ENCODE results near the gene RAPGEF6. TPM values are rescaled to one million over a fixed set of nuclear protein-coding genes. Genes with fewer than 3 reads are reported as not detected.
"Not testable (repeated sequence)": the region's sequence is repeated elsewhere in the genome, so short reads cannot be mapped to it uniquely, and the experiment has no call there.

The RAPGEF6 gene
- total RNA-seq, 1 experiment from 2014 or later, result 6.0 TPM

- in situ Hi-C loops (cut with HindIII; ENCODE audit: low sequenced_read_pairs), result no loop called here
- no peak for DNase-seq (ENCODE audit: low spot score)
Measured at GRCh38 chr5:131617140-131617822, 17.7 kb downstream of the RAPGEF6 start.

- no peak for DNase-seq (ENCODE audit: low spot score)
- in situ Hi-C loops (cut with HindIII; ENCODE audit: low sequenced_read_pairs), result no loop called here
Measured at GRCh38 chr5:131615957-131616356, 19.1 kb downstream of the RAPGEF6 start.

GRCh38 chr5:131613423-131613822 is 21.6 kb downstream of the RAPGEF6 start:
- no peak for DNase-seq (ENCODE audit: low spot score)
- in situ Hi-C loops (cut with HindIII; ENCODE audit: low sequenced_read_pairs), result no loop called here

GRCh38 chr5:131611064-131611381 is 24.0 kb downstream of the RAPGEF6 start:
- in situ Hi-C loops (cut with HindIII; ENCODE audit: low sequenced_read_pairs), result no loop called here
- no peak for DNase-seq (ENCODE audit: low spot score)

GRCh38 chr5:131610198-131611063 is 24.6 kb downstream of the RAPGEF6 start:
- in situ Hi-C loops (cut with HindIII; ENCODE audit: low sequenced_read_pairs), result no loop called here
- DNase-seq (ENCODE audit: low spot score), result no peak

- in situ Hi-C loops (cut with HindIII; ENCODE audit: low sequenced_read_pairs), result no loop called here
- no peak for DNase-seq (ENCODE audit: low spot score)
Measured at GRCh38 chr5:131609774-131610173, 25.3 kb downstream of the RAPGEF6 start.

- DNase-seq (ENCODE audit: low spot score), result no peak
- in situ Hi-C loops (cut with HindIII; ENCODE audit: low sequenced_read_pairs), result no loop called here
Measured at GRCh38 chr5:131608597-131608996, 26.4 kb downstream of the RAPGEF6 start.

- DNase-seq (ENCODE audit: low spot score), result no peak
- in situ Hi-C loops (cut with HindIII; ENCODE audit: low sequenced_read_pairs), result no loop called here
Measured at GRCh38 chr5:131607903-131608540, 27.0 kb downstream of the RAPGEF6 start.

GRCh38 chr5:131607418-131607817 is 27.6 kb downstream of the RAPGEF6 start:
- in situ Hi-C loops (cut with HindIII; ENCODE audit: low sequenced_read_pairs), result no loop called here
- DNase-seq (ENCODE audit: low spot score), result no peak

- in situ Hi-C loops (cut with HindIII; ENCODE audit: low sequenced_read_pairs), result no loop called here
- no peak for DNase-seq (ENCODE audit: low spot score)
Measured at GRCh38 chr5:131605086-131605485, 29.9 kb downstream of the RAPGEF6 start.

GRCh38 chr5:131595088-131596033 is 39.7 kb downstream of the RAPGEF6 start:
- no peak for DNase-seq (ENCODE audit: low spot score)
- in situ Hi-C loops (cut with HindIII; ENCODE audit: low sequenced_read_pairs), result no loop called here

- in situ Hi-C loops (cut with HindIII; ENCODE audit: low sequenced_read_pairs), result no loop called here
- no peak for DNase-seq (ENCODE audit: low spot score)
Measured at GRCh38 chr5:131593921-131594320, 41.1 kb downstream of the RAPGEF6 start.

GRCh38 chr5:131593436-131593835 is 41.6 kb downstream of the RAPGEF6 start:
- in situ Hi-C loops (cut with HindIII; ENCODE audit: low sequenced_read_pairs); DNase-seq (ENCODE audit: low spot score): not testable (repeated sequence)

- in situ Hi-C loops (cut with HindIII; ENCODE audit: low sequenced_read_pairs), result no loop called here
- peak; percentile 73 for DNase-seq (ENCODE audit: low spot score)
Measured at GRCh38 chr5:131589510-131590348, 45.3 kb downstream of the RAPGEF6 start.

GRCh38 chr5:131587541-131587940 is 47.5 kb downstream of the RAPGEF6 start:
- in situ Hi-C loops (cut with HindIII; ENCODE audit: low sequenced_read_pairs), result no loop called here
- DNase-seq (ENCODE audit: low spot score), result no peak

- in situ Hi-C loops (cut with HindIII; ENCODE audit: low sequenced_read_pairs), result no loop called here
Measured at GRCh38 chr5:131581702-131582101, 53.3 kb downstream of the RAPGEF6 start.

GRCh38 chr5:131579917-131580671 is 54.9 kb downstream of the RAPGEF6 start:
- in situ Hi-C loops (cut with HindIII; ENCODE audit: low sequenced_read_pairs), result no loop called here
- DNase-seq (ENCODE audit: low spot score), result no peak

More at GRCh38 chr5:131581702-131582101, 53.3 kb downstream of the RAPGEF6 start:
- DNase-seq (ENCODE audit: low spot score), result no peak

Measured in G401 (cell line).